ENCODE data around the gene LGALS4. TPM values are rescaled to one million over a fixed set of nuclear protein-coding genes. Genes with fewer than 3 reads are reported as not detected.
"Not testable (repeated sequence)": the region's sequence is repeated elsewhere in the genome, so short reads cannot be mapped to it uniquely, and the experiment has no call there.

LGALS4 gene
- total RNA-seq, 1 donor from 2014 or later = not detected

DNA sequence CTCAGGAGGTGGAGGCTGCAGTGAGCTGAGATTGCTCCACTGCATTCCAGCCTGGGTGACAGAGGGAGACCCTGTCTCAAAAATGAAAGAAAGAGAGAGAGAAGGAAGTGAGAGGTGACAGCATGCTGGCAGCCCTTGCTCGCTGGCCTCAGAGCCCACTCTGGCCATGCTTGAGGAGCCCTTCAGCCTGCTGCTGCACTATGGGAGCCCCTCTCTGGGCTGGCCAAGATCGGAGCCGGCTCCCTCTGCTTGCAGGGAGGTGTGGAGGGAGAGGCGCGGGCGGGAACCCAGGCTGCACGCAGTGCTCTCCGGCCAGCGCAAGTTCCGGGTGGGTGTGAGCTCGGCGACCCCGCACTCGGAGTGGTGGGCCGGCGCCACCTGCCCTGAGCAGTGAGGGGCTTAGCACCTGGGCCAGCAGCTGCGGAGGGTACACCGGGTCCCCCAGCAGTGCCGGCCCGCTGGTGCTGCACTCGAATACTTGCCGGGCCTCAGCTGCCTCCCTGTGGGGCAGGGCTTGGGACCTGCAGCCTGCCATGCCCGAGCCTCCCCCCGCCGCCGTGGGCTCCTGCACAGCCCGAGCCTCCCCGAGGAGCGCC lies 8.6 kb upstream of the LGALS4 start:
- DNase-seq = not testable (repeated sequence)

DNA sequence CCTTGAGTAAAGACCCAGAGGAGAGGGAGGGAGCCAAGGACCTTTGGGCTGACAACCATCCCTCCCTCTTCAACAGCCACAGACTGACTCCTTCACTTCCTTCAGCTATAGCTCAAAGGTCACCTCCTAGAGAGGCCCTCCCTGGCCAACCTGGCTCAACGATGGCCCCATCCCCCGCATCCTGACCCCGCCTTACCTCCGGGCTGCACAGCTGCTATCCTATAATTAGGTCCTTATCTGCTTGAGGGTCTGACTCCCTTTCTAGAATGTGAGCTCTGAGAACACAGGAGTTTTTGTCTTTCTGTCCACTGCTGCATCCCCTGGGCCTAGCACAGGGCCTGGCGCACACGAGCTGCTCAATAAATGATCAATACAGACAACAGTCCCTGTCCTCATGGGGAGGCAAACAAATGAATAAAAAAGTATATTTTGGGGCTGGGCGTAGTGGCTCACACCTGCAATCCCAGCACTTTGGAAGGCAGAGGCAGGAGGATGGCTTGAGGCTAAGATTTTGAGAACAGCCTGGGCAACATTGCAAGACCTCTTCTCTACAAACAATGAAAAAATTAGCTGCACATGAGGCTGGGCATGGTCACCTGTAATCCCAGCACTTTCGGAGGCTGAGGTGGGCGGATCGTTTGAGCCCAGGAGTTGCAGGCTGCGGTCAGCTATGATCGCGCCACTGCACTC lies 6.6 kb upstream of the LGALS4 start:
- peak; percentile 26 for DNase-seq

GRCh38 chr19:38817081-38817480 lies 4.3 kb upstream of the LGALS4 start:
- no peak for DNase-seq

- DNase-seq = no peak
These were observed 3.5 kb upstream of the LGALS4 start for GRCh38 chr19:38816131-38816750.

GRCh38 chr19:38815059-38816001 lies 2.6 kb upstream of the LGALS4 start:
- no peak for DNase-seq

DNA sequence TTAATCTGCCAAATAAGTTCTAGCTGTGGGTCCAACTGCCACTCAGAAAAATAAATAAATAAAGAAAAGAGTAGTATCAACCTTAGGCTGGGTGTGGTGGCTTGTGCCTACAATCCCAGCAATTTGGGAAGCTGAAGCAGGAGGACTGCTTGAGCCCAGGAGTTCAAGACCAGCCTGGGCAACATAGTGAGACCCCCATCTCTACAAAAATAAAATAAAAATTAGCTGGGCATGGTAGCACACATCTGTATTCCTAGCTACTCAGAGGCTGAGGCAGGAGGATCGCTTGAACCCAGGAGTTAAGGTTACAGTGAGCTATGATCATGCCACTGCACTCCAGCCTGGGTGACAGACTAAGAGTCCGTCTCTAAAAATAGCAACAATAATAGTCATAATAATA lies 1.2 kb upstream of the LGALS4 start:
- not testable (repeated sequence) for DNase-seq

- DNase-seq = no peak
These were observed 578 bp upstream of the LGALS4 start for GRCh38 chr19:38813323-38813722.

GRCh38 chr19:38812009-38812840 lies 520 bp downstream of the LGALS4 start:
- no peak for DNase-seq

DNA sequence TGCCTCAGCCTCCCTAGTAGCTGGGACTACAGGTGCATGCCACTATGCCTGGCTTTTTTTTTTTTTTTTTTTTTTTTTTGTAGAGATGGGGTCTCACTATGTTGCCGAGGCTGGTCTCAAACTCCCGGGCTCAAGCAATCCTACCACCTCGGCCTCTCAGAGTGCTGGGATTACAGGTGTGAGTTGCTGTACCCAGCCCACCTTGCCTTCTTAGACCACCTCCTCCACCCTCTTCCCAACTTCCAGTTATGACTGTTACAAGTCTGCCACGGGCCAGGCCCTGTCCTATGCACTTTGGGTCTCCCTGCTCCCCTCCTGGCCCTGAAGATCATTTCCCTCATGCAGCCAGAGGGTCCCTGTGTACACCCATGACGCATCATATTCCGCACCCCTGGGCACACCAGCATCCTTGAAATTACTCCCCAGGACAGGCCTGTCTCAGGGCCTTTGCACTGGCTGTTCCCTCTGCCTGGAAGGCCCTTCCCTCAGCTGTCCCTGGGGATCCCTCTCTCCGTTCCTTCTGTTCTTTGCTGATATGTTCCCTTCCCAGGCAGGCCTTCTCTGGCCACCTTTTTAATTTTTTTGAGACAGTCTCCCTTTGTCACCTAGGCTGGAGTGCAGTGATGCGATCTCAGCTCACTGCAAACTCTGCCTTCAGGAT lies 3.0 kb downstream of the LGALS4 start:
- no peak for DNase-seq

- DNase-seq = no peak
These were observed 4.0 kb downstream of the LGALS4 start for GRCh38 chr19:38808741-38809140.

- not testable (repeated sequence) for DNase-seq
These were observed 5.2 kb downstream of the LGALS4 start for GRCh38 chr19:38807374-38808098.

DNA sequence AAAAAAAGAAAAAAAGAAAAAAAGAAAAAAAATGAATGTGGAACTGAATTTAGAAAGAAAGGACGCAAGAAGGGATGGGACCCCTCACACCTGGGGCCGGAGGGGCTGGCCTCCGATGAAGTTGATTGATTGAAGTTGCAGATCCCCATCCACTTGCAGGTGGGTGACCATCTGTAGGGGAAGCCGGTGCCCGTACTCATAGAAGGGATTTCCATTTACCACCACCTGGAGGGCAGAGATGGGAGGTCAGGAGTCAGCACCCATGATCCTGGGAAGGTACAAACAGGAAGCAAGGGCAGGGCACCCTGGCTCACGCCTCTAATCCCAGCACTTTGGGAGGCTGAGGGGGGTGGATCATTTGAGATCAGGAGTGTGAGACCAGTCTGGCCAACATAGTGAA lies 6.4 kb downstream of the LGALS4 start:
- DNase-seq = no peak

- DNase-seq = no peak
These were observed 7.6 kb downstream of the LGALS4 start for GRCh38 chr19:38805180-38805579.

- no peak for DNase-seq
These were observed 9.2 kb downstream of the LGALS4 start for GRCh38 chr19:38803543-38803942.

DNA sequence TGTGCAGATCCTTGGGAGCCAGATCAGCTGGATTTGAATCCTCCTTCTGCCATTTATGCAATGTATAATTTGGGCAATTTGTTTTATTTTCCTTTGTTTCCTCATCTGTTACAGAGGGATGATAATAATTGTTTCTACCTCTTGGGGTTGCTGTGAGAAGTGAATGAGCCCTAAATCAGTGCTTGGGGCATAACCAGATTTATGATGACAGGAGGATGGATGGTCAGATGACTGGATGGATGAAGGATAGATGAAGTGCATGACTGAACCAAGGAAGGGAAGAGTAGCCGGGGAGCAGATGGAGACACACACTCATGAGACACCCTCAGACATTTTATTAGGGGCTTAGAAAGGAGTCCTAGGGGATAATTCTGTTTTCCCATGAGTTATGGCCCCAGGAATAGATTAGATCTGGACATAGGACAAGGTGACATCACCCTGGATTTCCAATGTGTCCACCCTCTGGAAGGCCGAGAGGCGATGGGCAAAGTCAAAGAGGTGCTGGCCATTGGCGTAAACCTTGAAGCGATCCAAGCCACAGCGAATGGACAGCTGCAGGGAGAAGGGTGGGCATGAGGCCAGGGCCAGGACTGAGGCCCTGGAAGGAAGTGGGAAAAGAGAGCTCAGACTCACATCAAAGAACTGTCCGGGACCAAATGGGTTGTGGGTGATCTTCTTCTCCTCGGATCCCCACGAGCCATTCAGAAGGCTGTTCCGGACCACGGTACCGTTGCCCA lies 11.2 kb downstream of the LGALS4 start:
- no peak for DNase-seq

GRCh38 chr19:38800577-38801347 lies 12.0 kb downstream of the LGALS4 start:
- DNase-seq = no peak

- no peak for DNase-seq
These were observed 13.6 kb downstream of the LGALS4 start for GRCh38 chr19:38799104-38799503.

DNA sequence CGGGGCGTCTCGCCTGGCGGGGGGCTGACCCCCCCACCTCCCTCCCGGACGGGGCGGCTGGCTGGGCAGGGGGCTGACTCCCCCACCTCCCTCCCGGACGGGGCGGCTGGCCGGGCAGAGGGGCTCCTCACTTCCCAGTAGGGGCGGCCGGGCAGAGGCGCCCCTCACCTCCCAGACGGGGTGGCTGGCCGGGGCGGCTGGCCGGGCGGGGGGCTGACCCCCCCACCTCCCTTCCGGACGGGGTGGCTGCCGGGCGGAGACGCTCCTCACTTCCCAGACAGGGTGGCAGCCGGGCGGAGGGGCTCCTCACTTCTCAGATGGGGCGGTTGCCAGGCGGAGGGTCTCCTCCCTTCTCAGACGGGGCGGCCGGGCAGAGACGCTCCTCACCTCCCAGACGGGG lies 15.0 kb downstream of the LGALS4 start:
- not testable (repeated sequence) for DNase-seq

- no peak for DNase-seq
These were observed 16.6 kb downstream of the LGALS4 start for GRCh38 chr19:38796154-38796553.
